Thyroid gland (tissue), 4 donors: ENCODE data around the gene RYR2.

Experiments
- POLR2A ChIP-seq, 2 donors: fragments of 450-650 bp; IDR thresholded peaks; one replicate each; pipeline ENCODE4 v1.6.1; 2017; ENCODE audit warnings: antibody characterized with exemption in 2 of 2, mild to moderate bottlenecking in 2 of 2, moderate library complexity in 1 of 2
- TF ChIP-seq, protein P1 (sequence below), 6 experiments: fragments of 200-600 bp in 3 of 6; fragments of 450-650 bp in 3 of 6; sonication (generic) in 3 of 6; IDR thresholded peaks; one replicate each; pipeline ENCODE4 v1.5.1; 2016 to 2019; ENCODE audit warnings: antibody characterized with exemption in 6 of 6, mild to moderate bottlenecking in 2 of 6, inconsistent platforms in 1 of 6, moderate library complexity in 1 of 6

DNA sequence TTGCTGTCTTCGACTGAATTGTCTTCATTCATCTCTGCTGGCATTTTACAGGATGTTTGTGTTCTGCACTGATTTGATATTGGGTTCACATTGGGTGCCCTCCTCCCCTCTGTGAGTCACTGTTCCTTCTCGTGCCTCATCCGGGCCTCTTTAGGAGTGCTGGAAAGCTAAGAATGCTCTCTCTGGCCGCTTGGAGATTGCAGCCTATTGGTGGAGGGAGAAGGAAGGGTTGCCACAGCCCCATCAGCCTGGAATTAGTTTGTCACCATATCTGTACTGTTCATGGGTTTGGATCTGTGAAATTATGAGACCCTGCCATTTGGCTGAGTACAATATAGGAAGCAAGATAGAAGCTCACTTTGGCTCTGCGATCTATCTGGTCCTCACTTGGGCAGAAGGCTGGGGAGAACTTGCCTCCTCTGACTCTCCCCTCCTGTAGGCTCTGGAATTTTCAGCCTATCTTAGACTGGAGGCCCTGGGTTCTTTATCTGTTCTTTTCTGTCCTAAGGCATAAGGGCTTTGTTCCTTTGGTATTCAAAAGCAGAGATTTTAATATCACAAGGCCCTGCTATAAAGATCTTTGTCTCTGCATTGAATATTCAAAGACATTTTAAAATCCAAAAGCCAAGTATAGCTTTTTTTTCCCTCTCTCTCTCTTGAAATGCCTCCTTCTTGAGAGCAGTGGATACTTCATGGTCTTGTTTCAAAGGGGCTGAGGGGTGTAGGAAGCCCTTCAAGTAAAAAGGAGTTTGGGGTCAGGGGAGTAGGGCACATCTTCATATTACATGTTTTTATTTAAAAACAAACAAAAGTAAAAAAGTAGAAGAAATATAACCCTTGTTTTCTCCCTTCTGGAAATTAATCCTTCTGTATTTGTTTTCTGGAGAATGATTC lies 500.8 kb downstream of the RYR2 start:
- TF ChIP-seq, protein P1, sequence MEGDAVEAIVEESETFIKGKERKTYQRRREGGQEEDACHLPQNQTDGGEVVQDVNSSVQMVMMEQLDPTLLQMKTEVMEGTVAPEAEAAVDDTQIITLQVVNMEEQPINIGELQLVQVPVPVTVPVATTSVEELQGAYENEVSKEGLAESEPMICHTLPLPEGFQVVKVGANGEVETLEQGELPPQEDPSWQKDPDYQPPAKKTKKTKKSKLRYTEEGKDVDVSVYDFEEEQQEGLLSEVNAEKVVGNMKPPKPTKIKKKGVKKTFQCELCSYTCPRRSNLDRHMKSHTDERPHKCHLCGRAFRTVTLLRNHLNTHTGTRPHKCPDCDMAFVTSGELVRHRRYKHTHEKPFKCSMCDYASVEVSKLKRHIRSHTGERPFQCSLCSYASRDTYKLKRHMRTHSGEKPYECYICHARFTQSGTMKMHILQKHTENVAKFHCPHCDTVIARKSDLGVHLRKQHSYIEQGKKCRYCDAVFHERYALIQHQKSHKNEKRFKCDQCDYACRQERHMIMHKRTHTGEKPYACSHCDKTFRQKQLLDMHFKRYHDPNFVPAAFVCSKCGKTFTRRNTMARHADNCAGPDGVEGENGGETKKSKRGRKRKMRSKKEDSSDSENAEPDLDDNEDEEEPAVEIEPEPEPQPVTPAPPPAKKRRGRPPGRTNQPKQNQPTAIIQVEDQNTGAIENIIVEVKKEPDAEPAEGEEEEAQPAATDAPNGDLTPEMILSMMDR (IDR thresholded peaks at IDR 0.05), result no peak
- no peak for TF ChIP-seq POLR2A (IDR thresholded peaks at IDR 0.05)
